Caki2 (cell line): ENCODE measurements around the gene GRID1. TPM values are rescaled to one million over a fixed set of nuclear protein-coding genes. Genes with fewer than 3 reads are reported as not detected.

ENCODE experiments used
- DNase-seq: peaks from one replicate; pipeline ENCODE4 v3.0.0-alpha.2; 2015; ENCODE audit warnings: low read depth
- in situ Hi-C: cut with HindIII; loops from 2 replicates; pipeline ENCODE4 v1.10.0; 2016; ENCODE audit warnings: low sequenced_read_pairs, low pct_unique_long_range_greater_than_20kb, mixed read lengths
- total RNA-seq: library from RNA; depleted of rRNA; stranded (reverse); fragments of >200 nt; shearing (Covaris generic); gene quantifications from 2 replicates; pipeline ENCODE4 v1.2.3, GENCODE V29; 2014; ENCODE audit warnings: low replicate concordance

Gene GRID1
- total RNA-seq, 1 experiment from 2014 or later, result 2.6 TPM

DNA sequence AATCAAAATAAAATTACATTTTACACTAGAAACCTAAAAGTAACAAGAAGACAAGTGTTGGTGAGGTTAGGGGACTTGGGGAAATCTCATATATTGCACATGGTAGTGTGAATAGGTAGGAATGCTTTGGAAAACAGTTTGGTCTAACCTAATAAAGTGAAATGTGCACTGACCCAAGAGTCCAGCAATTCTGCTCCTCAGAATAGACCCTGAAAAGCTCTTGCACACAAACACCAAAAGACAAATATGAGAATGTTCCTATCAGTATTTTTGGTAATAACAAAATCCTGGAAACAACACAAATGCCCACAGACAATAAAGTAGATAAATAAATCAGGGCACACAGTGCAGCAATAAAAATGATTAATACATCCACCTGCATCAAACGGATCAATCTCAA lies 165.7 kb downstream of the GRID1 start:
- DNase-seq, result no peak
- in situ Hi-C loops, result no loop called here

DNA sequence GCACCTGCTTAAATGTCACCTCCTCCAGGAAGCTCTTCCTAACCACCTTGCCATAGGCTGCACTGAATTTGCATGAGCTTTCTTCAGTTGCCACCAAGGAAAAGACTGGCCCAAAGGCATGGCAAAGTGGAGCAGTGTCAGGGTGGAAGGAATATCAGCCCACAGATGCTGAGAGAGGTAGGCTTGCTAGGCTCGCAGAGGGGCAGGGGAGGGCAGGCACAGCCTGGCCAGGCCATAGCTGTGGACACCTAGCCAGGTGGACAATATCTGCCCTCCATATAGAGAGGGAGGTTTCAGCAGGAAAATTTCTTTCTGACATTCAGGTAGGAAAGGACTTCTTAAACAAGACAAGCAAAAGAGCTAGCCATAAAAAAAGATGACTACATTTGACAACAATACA lies 166.3 kb downstream of the GRID1 start:
- in situ Hi-C loops, result no loop called here
- DNase-seq, result no peak

GRCh38 chr10:86199041-86199440 lies 167.6 kb downstream of the GRID1 start:
- no peak for DNase-seq
- in situ Hi-C loops, result no loop called here

DNA sequence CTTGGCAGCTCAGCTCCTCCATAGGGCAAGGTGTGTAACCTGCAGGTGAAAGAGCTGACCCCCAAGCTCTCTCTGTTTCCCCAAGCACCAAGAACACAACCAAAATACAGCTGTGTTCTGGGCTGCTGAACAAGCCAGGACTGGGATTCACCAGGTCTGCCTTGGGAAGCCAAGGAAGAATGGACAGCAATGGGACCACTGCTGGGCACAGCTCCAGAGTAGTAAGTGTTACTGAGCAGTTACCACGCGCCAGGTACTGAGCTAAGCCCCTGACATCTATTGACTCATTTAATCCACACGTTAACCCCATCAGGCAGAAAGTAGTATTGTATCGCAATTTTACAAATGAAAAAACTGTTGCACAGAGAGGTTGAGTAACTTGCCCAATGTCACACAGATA lies 168.3 kb downstream of the GRID1 start:
- in situ Hi-C loops, result no loop called here
- no peak for DNase-seq

DNA sequence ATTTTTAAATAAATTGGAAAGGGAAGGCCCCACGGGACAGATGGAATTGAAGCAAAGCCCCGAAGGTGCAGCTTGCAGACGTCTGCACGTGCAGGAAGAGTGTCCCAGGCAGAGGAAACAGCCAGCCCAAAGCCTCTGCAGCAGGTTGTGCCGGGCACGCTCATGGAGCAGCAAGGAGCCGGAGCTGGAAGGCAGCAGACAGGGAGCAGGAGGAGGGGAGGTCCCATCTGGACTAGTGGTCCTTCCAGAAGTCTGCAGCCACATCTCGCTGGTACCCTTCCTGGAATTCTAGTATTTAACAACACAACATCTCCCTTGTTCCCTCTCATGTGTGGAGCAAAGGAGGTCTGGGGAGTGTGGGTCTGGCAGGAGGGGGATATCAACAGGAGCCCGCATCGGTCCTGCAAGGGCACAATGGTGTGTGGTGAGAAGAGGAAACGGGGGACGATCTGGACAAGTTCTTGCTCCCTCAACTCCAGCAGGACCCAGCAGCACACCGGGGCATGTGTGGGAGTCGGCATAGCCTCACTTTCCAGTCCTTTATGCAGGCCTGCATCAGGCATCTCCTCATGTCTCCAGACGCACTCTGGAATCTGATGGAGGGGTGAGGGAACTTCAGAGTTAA lies 169.3 kb downstream of the GRID1 start:
- in situ Hi-C loops, result no loop called here
- no peak for DNase-seq

- no peak for DNase-seq
- in situ Hi-C loops, result no loop called here
Measured at GRCh38 chr10:86195521-86196157, 171.0 kb downstream of the GRID1 start.

- in situ Hi-C loops, result no loop called here
- DNase-seq, result no peak
Measured at GRCh38 chr10:86194684-86195083, 171.9 kb downstream of the GRID1 start.

- DNase-seq, result no peak
- in situ Hi-C loops, result no loop called here
Measured at GRCh38 chr10:86193841-86194240, 172.8 kb downstream of the GRID1 start.

DNA sequence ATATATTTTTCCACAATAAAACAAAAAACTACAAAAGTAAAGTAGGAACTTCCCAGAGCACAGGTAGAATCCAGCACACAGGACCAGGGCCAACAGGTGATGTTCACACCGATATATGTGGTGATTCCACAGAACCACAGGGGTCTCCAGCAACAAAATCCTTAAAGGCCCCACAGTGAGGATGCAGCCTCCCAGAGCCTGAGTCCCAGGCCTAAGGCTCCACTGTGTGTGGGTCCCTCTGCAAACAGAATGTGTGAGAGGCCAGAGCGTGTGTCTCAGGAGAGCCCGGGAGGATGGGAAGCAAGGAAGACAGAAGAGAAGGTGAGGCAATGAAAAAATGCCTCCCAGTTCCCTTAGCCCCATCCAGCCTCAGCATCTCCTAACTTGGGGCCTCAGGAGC lies 173.9 kb downstream of the GRID1 start:
- in situ Hi-C loops, result no loop called here
- DNase-seq, result no peak

DNA sequence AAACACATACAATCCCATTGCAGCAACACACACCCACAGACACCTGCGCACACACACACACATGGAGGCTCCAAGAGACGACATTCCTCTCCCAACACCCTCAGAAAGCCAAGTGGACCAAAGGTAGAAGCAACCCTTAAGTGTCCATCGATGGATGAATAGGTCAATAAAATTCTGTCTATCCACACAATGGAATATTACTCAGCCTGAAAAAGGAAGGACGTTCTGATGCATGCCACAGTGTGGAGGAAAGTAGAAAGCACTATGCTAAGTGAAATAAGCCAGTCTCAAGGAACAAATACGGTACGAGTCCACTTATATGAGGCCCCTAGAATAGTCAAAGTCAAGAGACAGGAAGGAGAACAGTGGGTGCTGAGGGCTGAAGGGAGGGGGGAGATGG lies 174.4 kb downstream of the GRID1 start:
- in situ Hi-C loops, result no loop called here
- no peak for DNase-seq

GRCh38 chr10:86191686-86192085 lies 174.9 kb downstream of the GRID1 start:
- no peak for DNase-seq
- in situ Hi-C loops, result no loop called here

DNA sequence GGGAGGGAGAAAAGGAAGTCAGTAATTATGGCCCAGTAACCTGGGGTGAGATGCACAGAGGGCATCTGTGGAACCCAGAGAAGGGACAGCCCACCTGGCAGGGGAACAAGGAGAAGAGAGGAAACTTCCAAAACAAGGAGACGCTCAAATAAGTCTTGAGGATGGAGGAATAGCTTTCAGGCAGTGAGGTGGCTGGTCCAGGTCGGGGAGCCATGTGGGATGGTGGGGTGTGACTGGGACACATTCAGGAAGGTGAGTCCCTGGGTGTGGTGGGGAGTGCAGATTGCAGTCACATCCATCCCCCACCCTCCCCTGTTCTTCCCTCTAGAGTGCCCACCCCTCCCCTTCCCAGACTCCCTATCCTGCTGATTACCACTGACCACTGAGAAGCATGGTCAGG lies 175.4 kb downstream of the GRID1 start:
- in situ Hi-C loops, result no loop called here
- no peak for DNase-seq

DNA sequence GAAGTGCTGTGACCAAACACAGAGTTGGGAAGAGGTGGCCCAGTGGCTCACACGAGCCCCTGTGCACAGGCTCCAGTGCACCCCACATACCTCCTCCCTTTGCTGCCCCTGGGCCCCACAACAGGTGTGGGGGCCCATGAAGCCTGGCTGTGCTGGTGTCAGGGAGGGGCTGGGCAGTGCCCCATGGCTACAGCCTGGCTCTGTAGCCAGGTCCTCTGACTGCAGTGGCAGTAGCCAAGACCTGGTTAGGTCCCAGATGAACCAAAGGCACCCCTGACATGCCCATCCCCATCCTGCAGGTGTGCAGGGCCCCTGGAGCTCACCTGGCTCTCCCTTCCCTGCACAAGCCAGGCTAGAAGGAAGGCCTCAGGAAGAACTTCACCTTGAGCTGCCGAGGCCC lies 176.3 kb downstream of the GRID1 start:
- in situ Hi-C loops, result no loop called here
- DNase-seq, result no peak

DNA sequence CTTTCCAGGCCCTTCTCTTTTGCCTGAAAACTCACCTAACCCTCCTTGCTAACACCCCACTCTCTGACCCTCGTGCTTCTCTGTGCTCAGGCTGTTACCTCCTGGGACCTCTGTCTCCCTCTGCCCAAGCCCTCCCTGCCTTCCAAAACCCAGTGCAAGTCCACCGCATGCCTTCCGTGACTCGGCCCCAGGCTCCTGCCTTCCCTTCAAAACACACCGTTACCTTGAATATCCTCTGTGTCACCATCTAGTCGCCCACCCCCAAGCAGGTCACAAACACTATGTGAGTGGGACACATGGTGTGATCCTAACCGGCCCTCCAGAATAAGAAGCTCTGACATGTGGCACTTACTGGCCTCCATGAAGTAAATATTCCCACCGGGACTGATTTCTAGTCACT lies 176.7 kb downstream of the GRID1 start:
- in situ Hi-C loops, result no loop called here
- DNase-seq, result no peak

GRCh38 chr10:86188796-86189558 lies 177.6 kb downstream of the GRID1 start:
- no peak for DNase-seq
- in situ Hi-C loops, result no loop called here

DNA sequence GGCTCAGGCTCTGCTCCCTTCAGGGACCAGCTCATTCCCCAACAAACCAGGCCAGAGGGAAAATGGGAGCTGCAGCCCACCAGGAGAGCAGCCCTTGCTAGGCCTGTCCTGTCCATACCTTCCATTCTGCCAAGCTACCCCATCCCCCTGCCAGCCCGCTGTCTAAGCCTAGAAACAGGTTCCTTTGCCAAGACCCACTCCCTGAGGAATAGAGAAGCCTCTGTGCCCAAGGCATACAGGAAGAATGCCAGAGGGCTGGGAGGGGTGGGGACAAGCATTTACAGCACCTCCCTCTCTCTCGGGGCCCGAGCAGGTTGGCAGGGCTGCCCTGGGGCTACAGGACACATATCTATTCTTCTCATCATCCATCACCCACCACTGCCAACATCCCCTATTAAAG lies 178.3 kb downstream of the GRID1 start:
- no peak for DNase-seq
- in situ Hi-C loops, result no loop called here

GRCh38 chr10:86187499-86188239 lies 178.9 kb downstream of the GRID1 start:
- no peak for DNase-seq
- in situ Hi-C loops, result no loop called here

GRCh38 chr10:86186633-86187032 lies 180.0 kb downstream of the GRID1 start:
- in situ Hi-C loops, result no loop called here
- no peak for DNase-seq

DNA sequence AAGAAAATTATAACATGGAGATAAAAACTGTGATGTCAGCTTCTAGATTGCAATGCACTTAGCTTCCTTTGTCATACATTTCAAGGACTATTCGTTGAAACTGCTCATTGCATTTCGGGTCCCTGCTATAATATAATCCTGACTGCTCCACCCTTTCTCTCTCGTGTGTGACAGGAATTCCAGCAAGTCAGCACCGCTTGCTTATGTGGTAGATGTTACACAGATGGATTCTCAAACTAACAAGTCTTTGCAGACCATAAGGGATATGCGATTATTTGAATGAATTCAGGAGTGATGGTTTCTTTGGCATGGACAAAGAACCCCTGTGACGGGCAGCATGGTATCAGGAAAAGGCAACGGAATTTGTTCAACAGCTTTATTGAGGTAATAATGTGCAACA lies 184.0 kb downstream of the GRID1 start:
- DNase-seq, result no peak
- in situ Hi-C loops, result no loop called here
